HG02763 (cell line): ENCODE data around the gene AKAP13.

ENCODE experiments used
- ATAC-seq: cut with Tn5 transposase; IDR thresholded peaks from one replicate; pipeline ENCODE4 v1.9.1; 2021; ENCODE audit warnings: mild to moderate bottlenecking, moderate library complexity; ENCODE audit not compliant: unreplicated experiment

The AKAP13 gene

GRCh38 chr15:85493260-85493659 is 112.9 kb downstream of the AKAP13 start:
- no peak for ATAC-seq

- no peak for ATAC-seq
Observed at GRCh38 chr15:85494048-85494777, 113.8 kb downstream of the AKAP13 start.

GRCh38 chr15:85495096-85495495 is 114.7 kb downstream of the AKAP13 start:
- no peak for ATAC-seq

DNA sequence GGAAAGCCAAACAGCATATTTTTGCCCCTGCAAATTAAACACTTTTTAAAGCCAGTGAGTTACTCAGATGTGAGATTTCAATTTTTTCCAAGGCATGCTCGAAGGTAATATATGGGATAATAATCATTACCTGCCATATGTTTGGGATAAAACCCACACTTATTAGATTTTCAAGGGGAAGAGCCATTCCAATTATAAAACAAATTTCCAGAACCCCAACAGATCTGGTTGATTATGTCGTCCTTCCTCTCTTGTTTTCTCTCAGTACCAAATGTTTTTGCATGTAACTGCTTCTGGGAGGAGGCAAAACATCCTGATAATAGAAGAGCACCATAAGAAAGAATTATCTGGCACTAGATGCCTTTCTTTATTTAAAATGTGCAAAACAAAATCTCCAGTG is 115.1 kb downstream of the AKAP13 start:
- ATAC-seq, result no peak

- ATAC-seq, result no peak
Observed at GRCh38 chr15:85496151-85496550, 115.7 kb downstream of the AKAP13 start.

- no peak for ATAC-seq
Observed at GRCh38 chr15:85496551-85497171, 116.3 kb downstream of the AKAP13 start.

DNA sequence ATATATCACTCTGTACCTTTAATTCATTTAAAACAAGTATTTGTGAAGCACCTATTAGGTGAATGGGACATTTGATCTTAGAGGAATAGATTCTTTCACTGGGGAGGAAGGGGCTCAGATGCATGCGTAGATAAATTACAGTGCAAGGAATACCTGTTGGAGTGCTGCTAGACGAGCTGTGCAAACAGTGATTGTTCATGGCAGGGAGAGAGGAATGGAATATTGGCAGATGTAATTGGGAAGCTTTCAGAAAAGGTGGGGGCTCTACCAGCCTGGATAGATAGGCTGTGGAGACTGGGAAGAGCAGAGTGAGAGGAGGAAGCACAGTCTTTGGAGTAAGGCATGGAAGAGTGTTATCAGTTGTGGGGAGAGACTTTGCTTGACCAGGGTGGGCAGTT is 116.8 kb downstream of the AKAP13 start:
- no peak for ATAC-seq

- no peak for ATAC-seq
Observed at GRCh38 chr15:85498471-85498870, 118.1 kb downstream of the AKAP13 start.

- no peak for ATAC-seq
Observed at GRCh38 chr15:85499371-85499887, 119.0 kb downstream of the AKAP13 start.

GRCh38 chr15:85500060-85500708 is 119.8 kb downstream of the AKAP13 start:
- ATAC-seq, result no peak

GRCh38 chr15:85500729-85501128 is 120.3 kb downstream of the AKAP13 start:
- no peak for ATAC-seq

- ATAC-seq, result no peak
Observed at GRCh38 chr15:85501574-85501973, 121.2 kb downstream of the AKAP13 start.

GRCh38 chr15:85503151-85503799 is 122.9 kb downstream of the AKAP13 start:
- no peak for ATAC-seq

GRCh38 chr15:85504749-85505676 is 124.6 kb downstream of the AKAP13 start:
- no peak for ATAC-seq

DNA sequence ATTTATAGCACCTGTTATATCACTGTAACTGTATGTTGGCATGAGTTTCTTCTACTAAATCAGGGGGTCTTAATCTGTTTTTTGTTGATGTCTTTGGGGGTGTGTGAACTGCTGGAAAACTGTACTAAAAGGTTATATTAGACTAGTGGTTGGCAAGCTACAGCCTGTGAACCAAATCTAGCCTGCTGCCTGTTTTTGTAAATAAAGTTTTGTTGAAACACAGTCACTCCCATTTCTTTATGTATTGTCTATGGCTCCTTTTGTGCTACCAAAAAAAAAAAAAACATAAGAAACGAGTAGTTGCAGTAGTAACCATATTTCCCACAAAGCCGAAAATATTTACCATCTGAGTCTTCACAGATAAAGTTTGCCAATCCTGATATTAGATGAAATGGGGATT is 126.7 kb downstream of the AKAP13 start:
- no peak for ATAC-seq

DNA sequence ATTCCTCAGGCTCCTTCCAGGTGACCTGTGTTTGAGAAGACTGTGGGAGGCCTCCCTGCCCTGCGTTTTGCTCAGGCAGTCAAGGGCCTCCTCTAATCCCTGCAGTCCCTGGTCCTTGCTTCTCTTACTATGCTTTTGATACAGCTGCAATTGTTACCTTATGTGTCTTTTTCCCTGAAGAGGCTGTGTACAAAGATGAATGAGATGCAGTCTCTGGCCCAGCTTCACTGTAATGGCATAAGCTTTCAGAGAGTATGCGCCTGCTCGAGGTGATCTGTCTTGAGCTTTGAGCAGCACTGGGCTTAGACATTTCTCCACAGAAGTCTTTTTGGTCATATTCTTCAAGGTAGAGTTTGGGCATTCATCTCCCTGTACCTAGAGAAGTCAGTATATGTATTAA is 129.6 kb downstream of the AKAP13 start:
- ATAC-seq, result no peak

DNA sequence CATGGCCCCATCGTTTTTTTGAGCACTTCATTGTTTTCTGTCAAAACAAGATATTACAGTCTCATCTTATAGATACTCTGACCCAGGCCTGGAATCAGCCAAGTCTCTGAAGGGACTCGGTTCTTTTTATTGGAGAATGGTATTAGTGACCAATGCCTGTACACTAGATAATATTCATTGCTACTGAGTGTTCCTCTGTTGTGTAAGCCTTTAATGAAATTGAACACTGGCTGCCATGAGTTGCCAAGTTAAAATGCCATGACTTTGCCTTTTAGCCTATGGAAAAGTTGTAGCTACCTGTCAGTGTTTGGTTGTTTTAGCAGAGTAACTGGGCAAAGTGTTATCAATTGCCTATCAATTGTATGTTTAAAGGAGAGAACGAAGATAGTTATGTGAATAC is 134.0 kb downstream of the AKAP13 start:
- ATAC-seq, result no peak

GRCh38 chr15:85515212-85515611 is 134.8 kb downstream of the AKAP13 start:
- ATAC-seq, result no peak

- no peak for ATAC-seq
Observed at GRCh38 chr15:85517086-85517485, 136.7 kb downstream of the AKAP13 start.

DNA sequence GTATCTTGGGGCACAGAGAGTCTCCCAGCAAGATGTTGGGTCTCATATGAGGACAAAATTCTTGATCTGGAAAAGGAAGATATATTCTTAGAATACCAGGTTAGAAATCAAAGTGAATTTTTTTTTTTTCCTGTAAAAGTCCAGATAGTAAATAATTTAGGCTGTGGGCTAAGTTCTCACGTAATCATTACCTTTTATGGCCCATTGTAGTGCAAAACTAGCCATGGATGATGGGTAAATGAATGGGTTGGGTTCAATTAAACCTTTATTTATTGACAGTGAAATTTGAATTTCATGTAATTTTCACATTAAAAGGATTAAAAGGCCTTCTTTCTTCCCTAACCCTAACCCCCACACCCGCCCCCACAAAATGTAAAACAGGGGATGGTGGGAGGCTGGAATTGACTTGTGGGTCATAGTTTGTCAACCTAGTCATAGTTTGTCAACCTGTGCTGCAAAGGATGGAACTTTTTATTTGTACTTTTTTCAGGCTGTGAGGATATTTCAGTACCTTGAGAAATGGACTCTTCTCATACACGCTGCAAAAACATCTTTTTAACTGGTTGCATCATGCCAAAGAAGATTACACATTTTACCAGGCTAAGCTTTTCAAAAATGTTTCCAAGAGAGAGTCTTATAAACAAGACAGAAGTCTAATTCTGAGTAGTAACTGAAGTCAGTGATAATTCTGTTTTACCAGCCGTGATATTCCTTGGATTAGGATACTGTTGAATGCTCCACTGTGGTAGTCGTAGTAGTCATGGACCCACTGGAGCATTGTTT is 138.8 kb downstream of the AKAP13 start:
- ATAC-seq, result no peak
